K562 (cell line): Measurements from ENCODE around the gene ZNF646. TPM values are rescaled to one million over a fixed set of nuclear protein-coding genes. Genes with fewer than 3 reads are reported as not detected.

ENCODE experiments used
- ATAC-seq: fragments of 200-7000 bp; cut with Tn5 transposase; 3 replicates; pipeline ENCODE4 v1.9.1; 2020; ENCODE audit warnings: moderate library complexity
- BruUV-seq: library from RNA; stranded (reverse); fragments of 400-500 nt; replicated peaks from 2 replicates; lab custom pipeline; 2021; lab: Mats Ljungman, UMichigan
- CTCF ChIA-PET: fragments of 300-600 bp; formaldehyde crosslinking; extraction: SDS; loops from one replicate; lab custom pipeline; 2021; ENCODE audit warnings: low intra/inter-chr PET ratio; lab: Yijun Ruan, JAX
- POLR2A ChIA-PET: fragments of 300-600, 350-650 bp; sonication (Branson Sonifier 250); formaldehyde crosslinking; extraction: SDS; loops from one replicate; lab custom pipeline; 2021; ENCODE audit warnings: antibody characterized with exemption, inconsistent platforms; lab: Yijun Ruan, JAX
- DNase-seq, 4 experiments: peaks; one replicate each; pipeline versions ENCODE4 v3.0.0 to v3.0.0-alpha.2; 2011 to 2018; ENCODE audit warnings: low spot score in 3 of 4, mixed read lengths in 3 of 4; ENCODE audit errors: extremely low read depth in 1 of 4
- FAIRE-seq: peaks from 2 replicates; lab custom pipeline; 2011; peaks lifted over from hg19 to GRCh38; lab: Jason Lieb, UNC
- H2AFZ ChIP-seq: 2 replicates; pipeline ENCODE4 v1.6.0; 2011; ENCODE audit warnings: low read depth, low read length, control low read depth, inconsistent platforms
- H3K27ac ChIP-seq: fragments of 200-600 bp; 3 replicates; pipeline ENCODE4 v1.8.0; 2011; ENCODE audit warnings: low read depth, mild to moderate bottlenecking, control low read depth, inconsistent platforms, low read length, moderate library complexity, mixed read lengths; ENCODE audit errors: extremely low read depth
- H3K27me3 ChIP-seq, 2 experiments: fragments of 300-600 bp in 1 of 2; 2 replicates in 1 of 2; 3 replicates in 1 of 2; pipeline versions ENCODE4 v1.6.0 to v1.8.0; 2011; ENCODE audit warnings: inconsistent platforms in 2 of 2, low read length in 2 of 2, mild to moderate bottlenecking in 1 of 2, mixed read lengths in 1 of 2, moderate library complexity in 1 of 2; ENCODE audit not compliant: control insufficient read depth in 2 of 2, insufficient read depth in 2 of 2
- H3K36me3 ChIP-seq: fragments of 300-600 bp; 3 replicates; pipeline ENCODE4 v1.8.0; 2011; ENCODE audit warnings: mild to moderate bottlenecking, low read length, inconsistent platforms; ENCODE audit not compliant: control insufficient read depth, insufficient read depth
- H3K4me1 ChIP-seq, 2 experiments: fragments of 200-600 bp in 1 of 2; replicated peaks in 1 of 2; 2 replicates in 1 of 2; 3 replicates in 1 of 2; pipeline versions ENCODE4 v1.5.1 to v1.8.0; 2011; ENCODE audit warnings: inconsistent platforms in 2 of 2, low read length in 2 of 2, mild to moderate bottlenecking in 1 of 2, mixed read lengths in 1 of 2, moderate library complexity in 1 of 2; ENCODE audit not compliant: control insufficient read depth in 2 of 2, insufficient read depth in 2 of 2
- H3K4me2 ChIP-seq: 2 replicates; pipeline ENCODE4 v1.6.1; 2011; ENCODE audit warnings: low read length, control low read depth, inconsistent platforms, mixed read lengths; ENCODE audit not compliant: insufficient read depth
- H3K4me3 ChIP-seq: fragments of 200-600 bp; sonication (generic), shearing (Covaris generic); 2 replicates; pipeline ENCODE4 v1.5.1; 2016; ENCODE audit warnings: control low read depth, inconsistent platforms
- H3K79me2 ChIP-seq: fragments of 200-600 bp; 3 replicates; pipeline ENCODE4 v1.8.0; 2011; ENCODE audit warnings: low read length, inconsistent platforms; ENCODE audit not compliant: control insufficient read depth, insufficient read depth
- H3K9ac ChIP-seq, 2 experiments: 2 replicates each; pipeline versions ENCODE4 v1.6.0 to v1.6.1; 2011; ENCODE audit warnings: low read depth in 2 of 2, low read length in 2 of 2, control low read depth in 1 of 2, inconsistent platforms in 1 of 2, mild to moderate bottlenecking in 1 of 2, mixed read lengths in 1 of 2; ENCODE audit not compliant: insufficient read depth in 1 of 2
- H3K9me1 ChIP-seq: one replicate; pipeline ENCODE4 v1.6.0; 2011; ENCODE audit warnings: inconsistent platforms, mild to moderate bottlenecking, low read length, moderate library complexity; ENCODE audit not compliant: control insufficient read depth, insufficient read depth
- H3K9me3 ChIP-seq: replicated peaks from 2 replicates; pipeline ENCODE4 v1.5.1; 2011; ENCODE audit warnings: low read depth, low read length, inconsistent platforms; ENCODE audit not compliant: control insufficient read depth, insufficient read depth
- H4K20me1 ChIP-seq: replicated peaks from 2 replicates; pipeline ENCODE4 v1.6.1; 2011; ENCODE audit warnings: low read length, inconsistent platforms, mixed read lengths; ENCODE audit not compliant: control insufficient read depth, insufficient read depth
- CAMTA2 ChIP-seq: fragments of 250-450 bp; sonication (Bioruptor Pico); conservative IDR thresholded peaks from 2 replicates; pipeline ENCODE4 v1.5.1; 2022
- CREBBP ChIP-seq: IDR thresholded peaks from one replicate; pipeline ENCODE4 v1.6.1; 2012; ENCODE audit warnings: low read depth, mild to moderate bottlenecking, control low read depth, inconsistent platforms, low read length
- ERF ChIP-seq: fragments of 450-650 bp; formaldehyde crosslinking; IDR thresholded peaks from 2 replicates; pipeline ENCODE4 v1.4.0; 2020; ENCODE audit warnings: mild to moderate bottlenecking, mixed read lengths
- ETS2 ChIP-seq: IDR thresholded peaks from 2 replicates; pipeline ENCODE4 v1.6.1; 2016; ENCODE audit warnings: borderline replicate concordance, missing genetic modification characterization, mild to moderate bottlenecking, moderate library complexity, missing compliant biosample characterization; ENCODE audit not compliant: poor library complexity, severe bottlenecking
- FOXA1 ChIP-seq: fragments of 450-650 bp; IDR thresholded peaks from 2 replicates; pipeline ENCODE4 v1.6.1; 2016; ENCODE audit warnings: mild to moderate bottlenecking, borderline replicate concordance
- GABPB2 ChIP-seq: fragments of 250-450 bp; sonication (Bioruptor Pico); conservative IDR thresholded peaks from 2 replicates; pipeline ENCODE4 v1.5.1; 2021; ENCODE audit warnings: mild to moderate bottlenecking
- KLF1 ChIP-seq: fragments of 450-650 bp; IDR thresholded peaks from 2 replicates; pipeline ENCODE4 v1.6.1; 2016; ENCODE audit warnings: missing genetic modification characterization, missing compliant biosample characterization
- KLF6 ChIP-seq: fragments of 250-450 bp; sonication (Bioruptor Pico); IDR thresholded peaks from 2 replicates; pipeline ENCODE4 v1.4.0; 2020; ENCODE audit warnings: mild to moderate bottlenecking, moderate library complexity, borderline replicate concordance
- ZEB2 ChIP-seq: fragments of 450-650 bp; IDR thresholded peaks from 2 replicates; pipeline ENCODE4 v1.6.1; 2016
- ZNF253 ChIP-seq: fragments of 250-450 bp; sonication (Bioruptor Pico); conservative IDR thresholded peaks from 2 replicates; pipeline ENCODE4 v1.6.1; 2021; ENCODE audit warnings: mild to moderate bottlenecking
- ZNF263 ChIP-seq: sonication (generic); formaldehyde crosslinking; IDR thresholded peaks from 2 replicates; pipeline ENCODE4 v1.8.0; 2022; ENCODE audit warnings: mild to moderate bottlenecking, missing genetic modification reagents, borderline replicate concordance
- WGBS: fragments of 100-300 bp; shearing (Covaris generic); methylation state at CpG from one replicate; pipeline ENCODE4 v1.1.6; 2016; ENCODE audit warnings: low coverage, mixed read lengths; ENCODE audit not compliant: insufficient coverage; ENCODE audit errors: missing lambda C conversion rate; 5-methylcytosine and 5-hydroxymethylcytosine counted together
- in situ Hi-C: fragments of 300-500 bp; cut with MboI; formaldehyde crosslinking; loops from 4 replicates; pipeline ENCODE4 v1.15.0; 2018; ENCODE audit warnings: inconsistent platforms, mixed read lengths
- intact Hi-C: fragments of 100-400 bp; cut with micrococcal nuclease; formaldehyde crosslinking; loops from 2 replicates; pipeline ENCODE4 v1.14.2; 2022
- polyA plus RNA-seq, 8 experiments: library from polyadenylated mRNA; depleted of rRNA in 4 of 8; stranded (reverse) in 5 of 8; unstranded in 3 of 8; fragments of >200 nt; fragmentation: Nextera tagmentation in 2 of 8; fragmentation: Illumina TruSeq in 1 of 8; extraction: Ambion mirVana in 2 of 8; extraction: Trizol in 1 of 8; gene quantifications; 2 replicates each; pipeline versions ENCODE4 v1.2.1 to v1.2.3, GENCODE V29; 2011 to 2014; ENCODE audit warnings: inconsistent platforms in 1 of 8, missing spikeins in 1 of 8
- total RNA-seq, 7 experiments: library from RNA; depleted of rRNA in 6 of 7; stranded (reverse); fragments of >200 nt in 6 of 7; fragmentation: Illumina TruSeq in 2 of 7; extraction: Trizol in 2 of 7; gene quantifications; 2 replicates each; pipeline versions ENCODE4 v1.2.1 to v1.2.3, GENCODE V29; 2011 to 2021; ENCODE audit warnings: low replicate concordance in 1 of 7
- TF ChIP-seq, protein P1 (sequence below): fragments of 450-650 bp; conservative IDR thresholded peaks from 2 replicates; pipeline ENCODE4 v1.6.1; 2016; ENCODE audit warnings: missing genetic modification characterization, low read depth, mild to moderate bottlenecking, control low read depth, missing compliant biosample characterization
- TF ChIP-seq, protein P2 (sequence below): sonication (generic); formaldehyde crosslinking; IDR thresholded peaks from 2 replicates; pipeline ENCODE4 v1.8.0; 2022; ENCODE audit warnings: mild to moderate bottlenecking, missing genetic modification reagents
- TF ChIP-seq, protein P3 (sequence below): fragments of 450-650 bp; formaldehyde crosslinking; IDR thresholded peaks from 2 replicates; pipeline ENCODE4 v1.4.0; 2020; ENCODE audit warnings: mild to moderate bottlenecking, moderate library complexity
- TF ChIP-seq, protein P4 (sequence below), 2 experiments: fragments of 250-450 bp in 1 of 2; fragments of 450-650 bp in 1 of 2; sonication (Bioruptor Pico) in 1 of 2; IDR thresholded peaks; 2 replicates each; pipeline versions ENCODE4 v1.6.1 to v1.8.0; 2016 to 2021; ENCODE audit warnings: mild to moderate bottlenecking in 2 of 2, moderate library complexity in 2 of 2, missing compliant biosample characterization in 1 of 2, missing genetic modification characterization in 1 of 2

Gene ZNF646
- total and polyA plus RNA-seq, 9 of the 15 experiments (the other 6 are each of a cell fraction or from before 2014, with no cell fraction given) = 0.08 to 20.6 (median 8.0) TPM

DNA sequence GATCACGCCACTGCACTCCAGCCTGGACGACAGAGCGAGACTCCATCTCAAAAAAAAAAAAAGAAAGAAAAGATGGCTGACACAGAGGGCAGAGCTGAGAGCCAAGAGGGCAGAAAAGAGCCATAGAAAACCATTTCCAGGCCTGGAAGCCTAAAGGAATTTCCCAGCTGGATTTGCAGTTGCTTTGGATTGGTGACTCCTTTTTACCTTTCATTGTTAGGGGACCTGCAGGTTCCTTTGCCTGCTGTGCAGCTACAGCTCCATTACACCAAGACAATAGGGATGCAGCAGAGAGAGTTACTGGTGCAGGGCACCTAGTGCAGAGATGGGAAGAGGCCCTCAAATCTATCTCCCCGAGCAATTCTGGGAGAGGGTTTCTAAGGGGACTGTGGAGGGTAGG lies 18.6 kb upstream of the ZNF646 start:
- no peaks in the 10 kb centered on the region for H3K9me3 ChIP-seq
- ChIA-PET CTCF (no interaction called here), POLR2A (interaction anchor here (0.6 to 2.0 kb wide), 4 partner anchors 11 to 86 kb away, joined by 3 to 4 read pairs (median 4); partner anchors contain the start of genes ZNF646 and ZNF668)
- FAIRE-seq (no peak), ATAC-seq (no peak), DNase-seq (no peak)
- H3K27ac ChIP-seq = no peak overlapping the region
- peaks cover 0 to 1% of the 10 kb centered on the region in 2 experiments; a peak in 1 of 5 replicates for H3K27me3 ChIP-seq
- H2AFZ ChIP-seq = no peak overlapping the region
- no peaks in the 10 kb centered on the region for H4K20me1 ChIP-seq
- no peak overlapping the region for H3K4me3 ChIP-seq
- intact Hi-C loops = no loop called here
- no peaks in the 10 kb centered on the region for H3K79me2 ChIP-seq
- H3K36me3 ChIP-seq = peaks cover 4% of the 10 kb centered on the region; the same call in 1 of the 3 replicates
- H3K9me1 ChIP-seq = no peaks in the 10 kb centered on the region
- WGBS = 42% methylated on average over 3 of the region's 4 CpGs
- BruUV-seq = no TSS peak
- peaks cover 0 to 3% of the 10 kb centered on the region in 2 experiments; a peak in 2 of 5 replicates for H3K4me1 ChIP-seq
- no peak overlapping the region for H3K9ac ChIP-seq
- in situ Hi-C loops = no loop called here
- H3K4me2 ChIP-seq = no peak overlapping the region
- TF ChIP-seq ETS2 (tag) = no peak
- no peak for TF ChIP-seq KLF1 (tag)
- no peak for TF ChIP-seq ZEB2
- no peak for TF ChIP-seq CREBBP
- TF ChIP-seq ZNF263 (CRISPR knock-in tag) = no peak
- TF ChIP-seq KLF6 (CRISPR knock-in tag) = no peak
- TF ChIP-seq CAMTA2 (CRISPR knock-in tag) = no peak
- TF ChIP-seq, protein P1, sequence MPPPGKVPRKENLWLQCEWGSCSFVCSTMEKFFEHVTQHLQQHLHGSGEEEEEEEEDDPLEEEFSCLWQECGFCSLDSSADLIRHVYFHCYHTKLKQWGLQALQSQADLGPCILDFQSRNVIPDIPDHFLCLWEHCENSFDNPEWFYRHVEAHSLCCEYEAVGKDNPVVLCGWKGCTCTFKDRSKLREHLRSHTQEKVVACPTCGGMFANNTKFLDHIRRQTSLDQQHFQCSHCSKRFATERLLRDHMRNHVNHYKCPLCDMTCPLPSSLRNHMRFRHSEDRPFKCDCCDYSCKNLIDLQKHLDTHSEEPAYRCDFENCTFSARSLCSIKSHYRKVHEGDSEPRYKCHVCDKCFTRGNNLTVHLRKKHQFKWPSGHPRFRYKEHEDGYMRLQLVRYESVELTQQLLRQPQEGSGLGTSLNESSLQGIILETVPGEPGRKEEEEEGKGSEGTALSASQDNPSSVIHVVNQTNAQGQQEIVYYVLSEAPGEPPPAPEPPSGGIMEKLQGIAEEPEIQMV (tag) = no peak
- TF ChIP-seq ERF (CRISPR knock-in tag) = no peak
- TF ChIP-seq FOXA1 = no peak
- TF ChIP-seq GABPB2 (CRISPR knock-in tag) = no peak
- TF ChIP-seq, protein P2, sequence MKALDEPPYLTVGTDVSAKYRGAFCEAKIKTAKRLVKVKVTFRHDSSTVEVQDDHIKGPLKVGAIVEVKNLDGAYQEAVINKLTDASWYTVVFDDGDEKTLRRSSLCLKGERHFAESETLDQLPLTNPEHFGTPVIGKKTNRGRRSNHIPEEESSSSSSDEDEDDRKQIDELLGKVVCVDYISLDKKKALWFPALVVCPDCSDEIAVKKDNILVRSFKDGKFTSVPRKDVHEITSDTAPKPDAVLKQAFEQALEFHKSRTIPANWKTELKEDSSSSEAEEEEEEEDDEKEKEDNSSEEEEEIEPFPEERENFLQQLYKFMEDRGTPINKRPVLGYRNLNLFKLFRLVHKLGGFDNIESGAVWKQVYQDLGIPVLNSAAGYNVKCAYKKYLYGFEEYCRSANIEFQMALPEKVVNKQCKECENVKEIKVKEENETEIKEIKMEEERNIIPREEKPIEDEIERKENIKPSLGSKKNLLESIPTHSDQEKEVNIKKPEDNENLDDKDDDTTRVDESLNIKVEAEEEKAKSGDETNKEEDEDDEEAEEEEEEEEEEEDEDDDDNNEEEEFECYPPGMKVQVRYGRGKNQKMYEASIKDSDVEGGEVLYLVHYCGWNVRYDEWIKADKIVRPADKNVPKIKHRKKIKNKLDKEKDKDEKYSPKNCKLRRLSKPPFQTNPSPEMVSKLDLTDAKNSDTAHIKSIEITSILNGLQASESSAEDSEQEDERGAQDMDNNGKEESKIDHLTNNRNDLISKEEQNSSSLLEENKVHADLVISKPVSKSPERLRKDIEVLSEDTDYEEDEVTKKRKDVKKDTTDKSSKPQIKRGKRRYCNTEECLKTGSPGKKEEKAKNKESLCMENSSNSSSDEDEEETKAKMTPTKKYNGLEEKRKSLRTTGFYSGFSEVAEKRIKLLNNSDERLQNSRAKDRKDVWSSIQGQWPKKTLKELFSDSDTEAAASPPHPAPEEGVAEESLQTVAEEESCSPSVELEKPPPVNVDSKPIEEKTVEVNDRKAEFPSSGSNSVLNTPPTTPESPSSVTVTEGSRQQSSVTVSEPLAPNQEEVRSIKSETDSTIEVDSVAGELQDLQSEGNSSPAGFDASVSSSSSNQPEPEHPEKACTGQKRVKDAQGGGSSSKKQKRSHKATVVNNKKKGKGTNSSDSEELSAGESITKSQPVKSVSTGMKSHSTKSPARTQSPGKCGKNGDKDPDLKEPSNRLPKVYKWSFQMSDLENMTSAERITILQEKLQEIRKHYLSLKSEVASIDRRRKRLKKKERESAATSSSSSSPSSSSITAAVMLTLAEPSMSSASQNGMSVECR = no peak
- TF ChIP-seq ZNF253 (CRISPR knock-in tag) = no peak
- TF ChIP-seq, protein P3, sequence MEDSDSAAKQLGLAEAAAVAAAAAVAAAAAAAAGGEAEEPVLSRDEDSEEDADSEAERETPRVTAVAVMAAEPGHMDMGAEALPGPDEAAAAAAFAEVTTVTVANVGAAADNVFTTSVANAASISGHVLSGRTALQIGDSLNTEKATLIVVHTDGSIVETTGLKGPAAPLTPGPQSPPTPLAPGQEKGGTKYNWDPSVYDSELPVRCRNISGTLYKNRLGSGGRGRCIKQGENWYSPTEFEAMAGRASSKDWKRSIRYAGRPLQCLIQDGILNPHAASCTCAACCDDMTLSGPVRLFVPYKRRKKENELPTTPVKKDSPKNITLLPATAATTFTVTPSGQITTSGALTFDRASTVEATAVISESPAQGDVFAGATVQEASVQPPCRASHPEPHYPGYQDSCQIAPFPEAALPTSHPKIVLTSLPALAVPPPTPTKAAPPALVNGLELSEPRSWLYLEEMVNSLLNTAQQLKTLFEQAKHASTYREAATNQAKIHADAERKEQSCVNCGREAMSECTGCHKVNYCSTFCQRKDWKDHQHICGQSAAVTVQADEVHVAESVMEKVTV (CRISPR knock-in tag) = no peak
- TF ChIP-seq, protein P4, sequence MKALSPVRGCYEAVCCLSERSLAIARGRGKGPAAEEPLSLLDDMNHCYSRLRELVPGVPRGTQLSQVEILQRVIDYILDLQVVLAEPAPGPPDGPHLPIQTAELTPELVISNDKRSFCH (CRISPR knock-in tag; IDR thresholded peaks at IDR 0.05) = no peak
- TF ChIP-seq, protein P4 (tag; IDR thresholded peaks at IDR 0.05) = no peak
